ENCODE data around the gene MAG. TPM values are rescaled to one million over a fixed set of nuclear protein-coding genes. Genes with fewer than 3 reads are reported as not detected.

Gene MAG
- total RNA-seq, 1 donor from 2014 or later: not detected

DNA sequence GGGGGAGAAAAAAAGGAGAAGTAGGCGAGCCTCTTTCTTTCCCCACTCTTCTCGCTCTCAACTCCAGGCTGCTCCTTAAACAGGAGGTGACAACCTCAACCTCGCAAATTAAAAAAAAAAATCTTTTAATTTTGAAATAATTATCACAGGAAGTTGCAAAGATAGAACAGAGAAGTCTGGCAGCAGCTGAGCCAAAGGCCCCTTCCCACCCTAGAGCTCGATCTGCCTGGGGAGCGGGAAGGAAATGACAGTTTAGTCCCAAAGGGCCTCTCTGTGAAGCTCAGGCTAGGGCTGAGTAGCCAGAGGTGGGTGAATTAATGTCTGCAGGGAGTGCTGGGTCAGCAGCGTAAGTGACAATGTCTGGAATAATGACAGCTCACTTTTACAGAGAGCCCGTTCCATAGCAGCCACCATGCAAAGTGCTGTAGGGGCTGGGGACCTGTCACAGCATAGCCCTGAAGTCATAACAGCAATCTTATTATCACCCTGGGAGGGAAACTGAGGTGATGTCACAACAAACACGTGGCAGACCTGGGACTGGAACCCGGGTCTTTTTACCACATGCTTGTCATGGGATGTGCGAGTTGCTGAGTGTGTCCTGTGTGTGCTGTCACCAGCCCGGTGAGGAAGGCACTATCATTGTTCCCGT lies 28.2 kb downstream of the MAG start:
- TF ChIP-seq EZH2 (IDR thresholded peaks at IDR 0.05) (no peak), EZH2phosphoT487 (IDR thresholded peaks at IDR 0.05) (no peak)
- TF ChIP-seq, protein P1, sequence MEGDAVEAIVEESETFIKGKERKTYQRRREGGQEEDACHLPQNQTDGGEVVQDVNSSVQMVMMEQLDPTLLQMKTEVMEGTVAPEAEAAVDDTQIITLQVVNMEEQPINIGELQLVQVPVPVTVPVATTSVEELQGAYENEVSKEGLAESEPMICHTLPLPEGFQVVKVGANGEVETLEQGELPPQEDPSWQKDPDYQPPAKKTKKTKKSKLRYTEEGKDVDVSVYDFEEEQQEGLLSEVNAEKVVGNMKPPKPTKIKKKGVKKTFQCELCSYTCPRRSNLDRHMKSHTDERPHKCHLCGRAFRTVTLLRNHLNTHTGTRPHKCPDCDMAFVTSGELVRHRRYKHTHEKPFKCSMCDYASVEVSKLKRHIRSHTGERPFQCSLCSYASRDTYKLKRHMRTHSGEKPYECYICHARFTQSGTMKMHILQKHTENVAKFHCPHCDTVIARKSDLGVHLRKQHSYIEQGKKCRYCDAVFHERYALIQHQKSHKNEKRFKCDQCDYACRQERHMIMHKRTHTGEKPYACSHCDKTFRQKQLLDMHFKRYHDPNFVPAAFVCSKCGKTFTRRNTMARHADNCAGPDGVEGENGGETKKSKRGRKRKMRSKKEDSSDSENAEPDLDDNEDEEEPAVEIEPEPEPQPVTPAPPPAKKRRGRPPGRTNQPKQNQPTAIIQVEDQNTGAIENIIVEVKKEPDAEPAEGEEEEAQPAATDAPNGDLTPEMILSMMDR (IDR thresholded peaks at IDR 0.05): no peak

DNA sequence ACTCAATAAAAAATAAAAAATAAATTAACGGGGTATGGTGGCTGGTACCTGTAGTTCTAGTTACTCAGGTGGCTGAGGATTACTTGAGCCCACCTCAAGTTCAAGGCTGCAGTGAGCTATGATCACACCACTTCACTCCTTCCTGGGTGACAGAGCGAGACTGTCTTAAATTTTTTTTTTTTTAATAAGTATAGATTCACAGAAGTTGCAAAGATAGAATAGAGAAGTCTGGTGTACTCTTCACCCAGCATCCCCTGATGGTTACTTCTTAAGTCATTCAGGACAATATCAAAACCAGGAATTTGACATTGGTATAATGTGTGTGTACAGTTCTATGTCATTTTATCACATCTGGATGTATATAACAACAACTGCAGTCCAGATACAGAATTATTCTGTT lies 29.3 kb downstream of the MAG start:
- Histone ChIP-seq H3K4me2 (no peak overlapping the region), H3K27ac (no peak overlapping the region), H3K36me3 (no peaks in the 10 kb centered on the region), H3K4me3 (no peak overlapping the region), H2AFZ (replicated peaks) (no peak overlapping the region), H3K9me3 (ENCODE audit: low read depth) (no peaks in the 10 kb centered on the region), H3K79me2 (ENCODE audit: low read depth) (no peaks in the 10 kb centered on the region), H3K4me1 (no peaks in the 10 kb centered on the region), H3F3A (ENCODE audit: low read depth) (no peaks in the 10 kb centered on the region), H4K20me1 (ENCODE audit: low read depth) (no peaks in the 10 kb centered on the region), H3K27me3 (no peaks in the 10 kb centered on the region), H3K9ac (no peak overlapping the region)
- Mint-ChIP-seq H3K27me3 (ENCODE audit: insufficient read depth, low read depth) (peaks cover 4% of the 10 kb centered on the region), H3K36me3 (no peaks in the 10 kb centered on the region), H3K4me1 (peaks cover 3% of the 10 kb centered on the region), H3K27ac (no peak overlapping the region), H3K4me3 (no peak overlapping the region), H3K9me3 (no peaks in the 10 kb centered on the region)
- TF ChIP-seq EZH2phosphoT487 (IDR thresholded peaks at IDR 0.05): no peak
- TF ChIP-seq EZH2 (IDR thresholded peaks at IDR 0.05): no peak
- TF ChIP-seq, protein P1 (IDR thresholded peaks at IDR 0.05): no peak
- DNase-seq (ENCODE audit: low spot score): no peak

More for the DNA sequence above, 28.2 kb downstream of the MAG start:
- no peaks in the 10 kb centered on the region for H3K4me1 ChIP-seq
- H3K4me2 ChIP-seq: no peak overlapping the region
- H3K36me3 Mint-ChIP-seq: no peaks in the 10 kb centered on the region
- no peaks in the 10 kb centered on the region for H3K36me3 ChIP-seq
- H3K9me3 ChIP-seq (ENCODE audit: low read depth): no peaks in the 10 kb centered on the region
- H3K27me3 Mint-ChIP-seq (ENCODE audit: insufficient read depth, low read depth): peaks cover 4% of the 10 kb centered on the region
- no peaks in the 10 kb centered on the region for H4K20me1 ChIP-seq (ENCODE audit: low read depth)
- no peaks in the 10 kb centered on the region for H3F3A ChIP-seq (ENCODE audit: low read depth)
- no peak overlapping the region for H3K4me3 Mint-ChIP-seq
- no peak for DNase-seq (ENCODE audit: low spot score)
- no peak overlapping the region for H3K27ac Mint-ChIP-seq
- H3K4me1 Mint-ChIP-seq: peaks cover 3% of the 10 kb centered on the region
- no peak overlapping the region for H3K4me3 ChIP-seq
- no peak overlapping the region for H2AFZ ChIP-seq (replicated peaks)
- no peaks in the 10 kb centered on the region for H3K9me3 Mint-ChIP-seq
- no peak overlapping the region for H3K27ac ChIP-seq
- H3K9ac ChIP-seq: no peak overlapping the region
- no peaks in the 10 kb centered on the region for H3K27me3 ChIP-seq
- H3K79me2 ChIP-seq (ENCODE audit: low read depth): no peaks in the 10 kb centered on the region

DNA sequence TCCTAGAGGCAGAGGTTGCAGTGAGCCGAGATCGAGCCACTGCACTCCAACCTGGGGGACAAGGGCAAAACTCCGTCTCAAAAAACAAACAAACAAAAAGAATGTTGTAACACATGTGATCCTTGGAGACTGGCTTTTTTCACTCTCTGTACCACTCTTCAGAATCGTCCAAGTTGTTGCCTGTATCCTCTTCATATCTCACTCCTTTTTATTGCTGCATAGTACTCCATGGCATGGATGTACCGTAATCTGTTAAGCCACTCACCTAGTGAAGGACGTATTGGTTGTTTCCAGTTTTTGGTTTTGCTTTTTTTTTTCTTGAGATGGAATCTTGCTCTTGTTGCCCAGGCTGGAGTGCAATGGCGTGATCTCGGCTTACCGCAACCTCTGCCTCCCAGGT lies 30.1 kb downstream of the MAG start:
- Histone ChIP-seq H4K20me1 (ENCODE audit: low read depth) (no peaks in the 10 kb centered on the region), H3K9ac (no peak overlapping the region), H3K4me1 (no peaks in the 10 kb centered on the region), H3K4me3 (no peak overlapping the region), H2AFZ (replicated peaks) (no peak overlapping the region), H3K9me3 (ENCODE audit: low read depth) (no peaks in the 10 kb centered on the region), H3K4me2 (no peak overlapping the region), H3K27ac (no peak overlapping the region), H3K36me3 (no peaks in the 10 kb centered on the region), H3F3A (ENCODE audit: low read depth) (no peaks in the 10 kb centered on the region), H3K79me2 (ENCODE audit: low read depth) (no peaks in the 10 kb centered on the region), H3K27me3 (no peaks in the 10 kb centered on the region)
- Mint-ChIP-seq H3K9me3 (no peaks in the 10 kb centered on the region), H3K4me3 (no peak overlapping the region), H3K4me1 (peaks cover 3% of the 10 kb centered on the region), H3K27ac (no peak overlapping the region), H3K27me3 (ENCODE audit: insufficient read depth, low read depth) (peaks cover 2% of the 10 kb centered on the region), H3K36me3 (no peaks in the 10 kb centered on the region)
- no peak for DNase-seq (ENCODE audit: low spot score)
- TF ChIP-seq, protein P1 (IDR thresholded peaks at IDR 0.05): no peak
- TF ChIP-seq EZH2 (IDR thresholded peaks at IDR 0.05): no peak
- TF ChIP-seq EZH2phosphoT487 (IDR thresholded peaks at IDR 0.05): no peak
